ENCODE data around the gene XPO5.

- TF ChIP-seq POLR2A (IDR thresholded peaks at IDR 0.05): no peak
- TF ChIP-seq POLR2AphosphoS5 (IDR thresholded peaks at IDR 0.05): no peak
Observed at GRCh38 chr6:43523284-43523683, 52.6 kb downstream of the XPO5 start.

Measured in suprapubic skin (tissue), 4 donors.